HEK293 (cell line): Measurements from ENCODE around the gene NCR3LG1.
A peak's percentile ranks its signal among the peaks of the same experiment; 100 is the strongest.

Experiments used
- GFI1B ChIP-seq: fragments of 450-650 bp; formaldehyde crosslinking; IDR thresholded peaks from 2 replicates; pipeline ENCODE4 v1.5.1; 2016; ENCODE audit warnings: missing biosample characterization, missing genetic modification characterization
- KLF9 ChIP-seq: fragments of 450-650 bp; formaldehyde crosslinking; IDR thresholded peaks from 2 replicates; pipeline ENCODE4 v1.5.1; 2016; ENCODE audit warnings: missing biosample characterization, missing genetic modification characterization, low read depth
- REPIN1 ChIP-seq: fragments of 450-650 bp; formaldehyde crosslinking; IDR thresholded peaks from 2 replicates; pipeline ENCODE4 v1.5.1; 2017; ENCODE audit warnings: missing biosample characterization, missing genetic modification characterization, low read depth
- SALL2 ChIP-seq: fragments of 450-650 bp; formaldehyde crosslinking; IDR thresholded peaks from 2 replicates; pipeline ENCODE4 v1.5.0; 2017; ENCODE audit warnings: missing biosample characterization, mild to moderate bottlenecking, missing genetic modification characterization, borderline replicate concordance
- YY1 ChIP-seq: fragments of 450-650 bp; formaldehyde crosslinking; IDR thresholded peaks from 2 replicates; pipeline ENCODE4 v1.5.1; 2018; ENCODE audit warnings: missing biosample characterization, missing genetic modification characterization
- ZFP41 ChIP-seq: fragments of 450-650 bp; formaldehyde crosslinking; IDR thresholded peaks from 2 replicates; pipeline ENCODE4 v1.5.1; 2016; ENCODE audit warnings: missing biosample characterization, missing genetic modification characterization, borderline replicate concordance
- ZNF10 ChIP-seq: fragments of 450-650 bp; formaldehyde crosslinking; IDR thresholded peaks from 2 replicates; pipeline ENCODE4 v1.5.1; 2017; ENCODE audit warnings: missing biosample characterization, missing genetic modification characterization
- ZNF155 ChIP-seq: fragments of 450-650 bp; formaldehyde crosslinking; IDR thresholded peaks from 2 replicates; pipeline ENCODE4 v1.5.1; 2016; ENCODE audit warnings: missing biosample characterization, missing genetic modification characterization
- ZNF302 ChIP-seq: fragments of 450-650 bp; formaldehyde crosslinking; IDR thresholded peaks from 2 replicates; pipeline ENCODE4 v1.5.1; 2016; ENCODE audit warnings: missing biosample characterization, missing genetic modification characterization, low read depth
- ZNF391 ChIP-seq: fragments of 450-650 bp; formaldehyde crosslinking; IDR thresholded peaks from 2 replicates; pipeline ENCODE4 v1.5.1; 2016; ENCODE audit warnings: low read depth, missing biosample characterization, missing genetic modification characterization, borderline replicate concordance
- ZNF416 ChIP-seq: fragments of 450-650 bp; formaldehyde crosslinking; IDR thresholded peaks from 2 replicates; pipeline ENCODE4 v1.5.1; 2016; ENCODE audit warnings: missing biosample characterization, missing genetic modification characterization
- ZNF433 ChIP-seq: fragments of 450-650 bp; formaldehyde crosslinking; IDR thresholded peaks from 2 replicates; pipeline ENCODE4 v1.5.1; 2016; ENCODE audit warnings: missing biosample characterization, missing genetic modification characterization, low read depth
- ZNF473 ChIP-seq: fragments of 450-650 bp; formaldehyde crosslinking; IDR thresholded peaks from 2 replicates; pipeline ENCODE4 v1.5.1; 2017; ENCODE audit warnings: missing biosample characterization, missing genetic modification characterization
- ZNF514 ChIP-seq: fragments of 450-650 bp; formaldehyde crosslinking; IDR thresholded peaks from 2 replicates; pipeline ENCODE4 v1.5.1; 2016; ENCODE audit warnings: missing biosample characterization, missing genetic modification characterization
- ZNF529 ChIP-seq: fragments of 450-650 bp; formaldehyde crosslinking; IDR thresholded peaks from 2 replicates; pipeline ENCODE4 v1.5.1; 2017; ENCODE audit warnings: missing genetic modification characterization, missing biosample characterization; ENCODE audit not compliant: insufficient replicate concordance
- ZNF629 ChIP-seq: fragments of 450-650 bp; formaldehyde crosslinking; IDR thresholded peaks from 2 replicates; pipeline ENCODE4 v1.5.1; 2017; ENCODE audit warnings: missing biosample characterization, missing genetic modification characterization
- ZNF654 ChIP-seq: fragments of 450-650 bp; formaldehyde crosslinking; IDR thresholded peaks from 2 replicates; pipeline ENCODE4 v1.5.1; 2016; ENCODE audit warnings: low read depth, missing biosample characterization, missing genetic modification characterization
- ZNF677 ChIP-seq: fragments of 450-650 bp; IDR thresholded peaks from 2 replicates; pipeline ENCODE4 v1.5.0; 2018; ENCODE audit warnings: missing biosample characterization, mild to moderate bottlenecking, missing genetic modification characterization, moderate library complexity
- ZNF776 ChIP-seq: fragments of 450-650 bp; formaldehyde crosslinking; IDR thresholded peaks from 2 replicates; pipeline ENCODE4 v1.5.0; 2017; ENCODE audit warnings: missing biosample characterization, missing genetic modification characterization, borderline replicate concordance
- ZNF791 ChIP-seq: fragments of 450-650 bp; formaldehyde crosslinking; IDR thresholded peaks from 2 replicates; pipeline ENCODE4 v1.5.1; 2016; ENCODE audit warnings: missing biosample characterization, missing genetic modification characterization
- ZNF837 ChIP-seq: fragments of 450-650 bp; formaldehyde crosslinking; IDR thresholded peaks from 2 replicates; pipeline ENCODE4 v1.5.1; 2016; ENCODE audit warnings: missing biosample characterization, missing genetic modification characterization
- TF ChIP-seq, protein P1 (sequence below): fragments of 450-650 bp; formaldehyde crosslinking; IDR thresholded peaks from 2 replicates; pipeline ENCODE4 v1.5.1; 2016; ENCODE audit warnings: missing biosample characterization, missing genetic modification characterization
- TF ChIP-seq, protein P2 (sequence below): fragments of 450-650 bp; formaldehyde crosslinking; IDR thresholded peaks from 2 replicates; pipeline ENCODE4 v1.5.1; 2017; ENCODE audit warnings: missing biosample characterization, missing genetic modification characterization
- TF ChIP-seq, protein P3 (sequence below): fragments of 450-650 bp; formaldehyde crosslinking; IDR thresholded peaks from 2 replicates; pipeline ENCODE4 v1.5.1; 2016; ENCODE audit warnings: missing biosample characterization, missing genetic modification characterization
- TF ChIP-seq, protein P4 (sequence below): fragments of 450-650 bp; formaldehyde crosslinking; IDR thresholded peaks from 2 replicates; pipeline ENCODE4 v1.5.1; 2016; ENCODE audit warnings: missing biosample characterization, missing genetic modification characterization, borderline replicate concordance
- TF ChIP-seq, protein P5 (sequence below): fragments of 450-650 bp; formaldehyde crosslinking; IDR thresholded peaks from 2 replicates; pipeline ENCODE4 v1.5.1; 2016; ENCODE audit warnings: missing biosample characterization, missing genetic modification characterization
- TF ChIP-seq, protein P6 (sequence below): fragments of 450-650 bp; formaldehyde crosslinking; IDR thresholded peaks from 2 replicates; pipeline ENCODE4 v1.5.1; 2016; ENCODE audit warnings: missing biosample characterization, missing genetic modification characterization

The NCR3LG1 gene

DNA sequence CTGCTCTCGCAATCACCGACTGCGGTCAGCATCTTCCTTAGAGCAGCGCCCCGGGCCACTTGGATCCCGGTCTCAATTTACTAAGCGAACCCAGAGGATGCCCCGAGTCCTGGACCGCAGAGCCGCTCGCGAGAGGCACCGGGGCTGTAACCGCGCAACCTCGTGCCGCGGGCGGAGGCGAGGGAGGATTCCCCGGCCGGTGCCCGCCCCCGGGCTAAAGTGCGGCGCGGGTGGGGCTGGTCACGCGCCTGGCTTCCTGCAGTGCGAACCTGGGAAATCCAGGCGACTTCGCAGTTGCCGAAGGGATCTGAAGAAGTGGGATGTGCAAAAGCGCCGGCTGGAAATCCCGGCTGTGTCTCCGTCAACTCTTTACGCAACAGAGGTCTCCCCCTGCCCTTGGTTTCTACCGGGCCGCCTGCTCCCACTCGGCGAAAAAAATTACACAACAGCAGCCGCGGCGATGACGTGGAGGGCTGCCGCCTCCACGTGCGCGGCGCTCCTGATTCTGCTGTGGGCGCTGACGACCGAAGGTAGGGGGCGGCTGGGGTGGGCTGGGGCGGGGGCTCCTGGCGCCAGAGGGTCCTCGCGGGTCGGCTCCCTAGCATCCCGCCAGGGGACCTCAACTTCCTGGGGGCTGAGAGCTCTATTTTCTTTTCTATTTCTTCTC is at the start of gene NCR3LG1 (continued):
- no peak for TF ChIP-seq GFI1B
- TF ChIP-seq ZNF473 (tag by site-specific recombination) = no peak
- TF ChIP-seq, protein P1, sequence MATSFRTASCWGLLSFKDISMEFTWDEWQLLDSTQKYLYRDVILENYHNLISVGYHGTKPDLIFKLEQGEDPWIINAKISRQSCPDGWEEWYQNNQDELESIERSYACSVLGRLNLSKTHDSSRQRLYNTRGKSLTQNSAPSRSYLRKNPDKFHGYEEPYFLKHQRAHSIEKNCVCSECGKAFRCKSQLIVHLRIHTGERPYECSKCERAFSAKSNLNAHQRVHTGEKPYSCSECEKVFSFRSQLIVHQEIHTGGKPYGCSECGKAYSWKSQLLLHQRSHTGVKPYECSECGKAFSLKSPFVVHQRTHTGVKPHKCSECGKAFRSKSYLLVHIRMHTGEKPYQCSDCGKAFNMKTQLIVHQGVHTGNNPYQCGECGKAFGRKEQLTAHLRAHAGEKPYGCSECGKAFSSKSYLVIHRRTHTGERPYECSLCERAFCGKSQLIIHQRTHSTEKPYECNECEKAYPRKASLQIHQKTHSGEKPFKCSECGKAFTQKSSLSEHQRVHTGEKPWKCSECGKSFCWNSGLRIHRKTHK = no peak
- TF ChIP-seq, protein P2, sequence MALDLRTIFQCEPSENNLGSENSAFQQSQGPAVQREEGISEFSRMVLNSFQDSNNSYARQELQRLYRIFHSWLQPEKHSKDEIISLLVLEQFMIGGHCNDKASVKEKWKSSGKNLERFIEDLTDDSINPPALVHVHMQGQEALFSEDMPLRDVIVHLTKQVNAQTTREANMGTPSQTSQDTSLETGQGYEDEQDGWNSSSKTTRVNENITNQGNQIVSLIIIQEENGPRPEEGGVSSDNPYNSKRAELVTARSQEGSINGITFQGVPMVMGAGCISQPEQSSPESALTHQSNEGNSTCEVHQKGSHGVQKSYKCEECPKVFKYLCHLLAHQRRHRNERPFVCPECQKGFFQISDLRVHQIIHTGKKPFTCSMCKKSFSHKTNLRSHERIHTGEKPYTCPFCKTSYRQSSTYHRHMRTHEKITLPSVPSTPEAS = no peak
- TF ChIP-seq, protein P3, sequence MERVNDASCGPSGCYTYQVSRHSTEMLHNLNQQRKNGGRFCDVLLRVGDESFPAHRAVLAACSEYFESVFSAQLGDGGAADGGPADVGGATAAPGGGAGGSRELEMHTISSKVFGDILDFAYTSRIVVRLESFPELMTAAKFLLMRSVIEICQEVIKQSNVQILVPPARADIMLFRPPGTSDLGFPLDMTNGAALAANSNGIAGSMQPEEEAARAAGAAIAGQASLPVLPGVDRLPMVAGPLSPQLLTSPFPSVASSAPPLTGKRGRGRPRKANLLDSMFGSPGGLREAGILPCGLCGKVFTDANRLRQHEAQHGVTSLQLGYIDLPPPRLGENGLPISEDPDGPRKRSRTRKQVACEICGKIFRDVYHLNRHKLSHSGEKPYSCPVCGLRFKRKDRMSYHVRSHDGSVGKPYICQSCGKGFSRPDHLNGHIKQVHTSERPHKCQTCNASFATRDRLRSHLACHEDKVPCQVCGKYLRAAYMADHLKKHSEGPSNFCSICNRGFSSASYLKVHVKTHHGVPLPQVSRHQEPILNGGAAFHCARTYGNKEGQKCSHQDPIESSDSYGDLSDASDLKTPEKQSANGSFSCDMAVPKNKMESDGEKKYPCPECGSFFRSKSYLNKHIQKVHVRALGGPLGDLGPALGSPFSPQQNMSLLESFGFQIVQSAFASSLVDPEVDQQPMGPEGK (tag by site-specific recombination) = peak; percentile 88
- no peak for TF ChIP-seq ZNF416
- TF ChIP-seq ZNF433 (tag by site-specific recombination) = no peak
- TF ChIP-seq ZNF391 (tag by site-specific recombination) = no peak
- TF ChIP-seq REPIN1 (tag by site-specific recombination) = no peak
- TF ChIP-seq KLF9 (tag by site-specific recombination) = peak; percentile 36; the same call in 1 of the 2 replicates
- TF ChIP-seq, protein P4, sequence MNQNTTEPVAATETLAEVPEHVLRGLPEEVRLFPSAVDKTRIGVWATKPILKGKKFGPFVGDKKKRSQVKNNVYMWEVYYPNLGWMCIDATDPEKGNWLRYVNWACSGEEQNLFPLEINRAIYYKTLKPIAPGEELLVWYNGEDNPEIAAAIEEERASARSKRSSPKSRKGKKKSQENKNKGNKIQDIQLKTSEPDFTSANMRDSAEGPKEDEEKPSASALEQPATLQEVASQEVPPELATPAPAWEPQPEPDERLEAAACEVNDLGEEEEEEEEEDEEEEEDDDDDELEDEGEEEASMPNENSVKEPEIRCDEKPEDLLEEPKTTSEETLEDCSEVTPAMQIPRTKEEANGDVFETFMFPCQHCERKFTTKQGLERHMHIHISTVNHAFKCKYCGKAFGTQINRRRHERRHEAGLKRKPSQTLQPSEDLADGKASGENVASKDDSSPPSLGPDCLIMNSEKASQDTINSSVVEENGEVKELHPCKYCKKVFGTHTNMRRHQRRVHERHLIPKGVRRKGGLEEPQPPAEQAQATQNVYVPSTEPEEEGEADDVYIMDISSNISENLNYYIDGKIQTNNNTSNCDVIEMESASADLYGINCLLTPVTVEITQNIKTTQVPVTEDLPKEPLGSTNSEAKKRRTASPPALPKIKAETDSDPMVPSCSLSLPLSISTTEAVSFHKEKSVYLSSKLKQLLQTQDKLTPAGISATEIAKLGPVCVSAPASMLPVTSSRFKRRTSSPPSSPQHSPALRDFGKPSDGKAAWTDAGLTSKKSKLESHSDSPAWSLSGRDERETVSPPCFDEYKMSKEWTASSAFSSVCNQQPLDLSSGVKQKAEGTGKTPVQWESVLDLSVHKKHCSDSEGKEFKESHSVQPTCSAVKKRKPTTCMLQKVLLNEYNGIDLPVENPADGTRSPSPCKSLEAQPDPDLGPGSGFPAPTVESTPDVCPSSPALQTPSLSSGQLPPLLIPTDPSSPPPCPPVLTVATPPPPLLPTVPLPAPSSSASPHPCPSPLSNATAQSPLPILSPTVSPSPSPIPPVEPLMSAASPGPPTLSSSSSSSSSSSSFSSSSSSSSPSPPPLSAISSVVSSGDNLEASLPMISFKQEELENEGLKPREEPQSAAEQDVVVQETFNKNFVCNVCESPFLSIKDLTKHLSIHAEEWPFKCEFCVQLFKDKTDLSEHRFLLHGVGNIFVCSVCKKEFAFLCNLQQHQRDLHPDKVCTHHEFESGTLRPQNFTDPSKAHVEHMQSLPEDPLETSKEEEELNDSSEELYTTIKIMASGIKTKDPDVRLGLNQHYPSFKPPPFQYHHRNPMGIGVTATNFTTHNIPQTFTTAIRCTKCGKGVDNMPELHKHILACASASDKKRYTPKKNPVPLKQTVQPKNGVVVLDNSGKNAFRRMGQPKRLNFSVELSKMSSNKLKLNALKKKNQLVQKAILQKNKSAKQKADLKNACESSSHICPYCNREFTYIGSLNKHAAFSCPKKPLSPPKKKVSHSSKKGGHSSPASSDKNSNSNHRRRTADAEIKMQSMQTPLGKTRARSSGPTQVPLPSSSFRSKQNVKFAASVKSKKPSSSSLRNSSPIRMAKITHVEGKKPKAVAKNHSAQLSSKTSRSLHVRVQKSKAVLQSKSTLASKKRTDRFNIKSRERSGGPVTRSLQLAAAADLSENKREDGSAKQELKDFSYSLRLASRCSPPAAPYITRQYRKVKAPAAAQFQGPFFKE (tag by site-specific recombination) = no peak
- TF ChIP-seq ZNF302 (tag by site-specific recombination) = no peak
- TF ChIP-seq SALL2 (tag by site-specific recombination) = no peak
- TF ChIP-seq ZNF629 = peak; percentile 84
- no peak for TF ChIP-seq ZFP41 (tag by site-specific recombination)
- TF ChIP-seq, protein P5, sequence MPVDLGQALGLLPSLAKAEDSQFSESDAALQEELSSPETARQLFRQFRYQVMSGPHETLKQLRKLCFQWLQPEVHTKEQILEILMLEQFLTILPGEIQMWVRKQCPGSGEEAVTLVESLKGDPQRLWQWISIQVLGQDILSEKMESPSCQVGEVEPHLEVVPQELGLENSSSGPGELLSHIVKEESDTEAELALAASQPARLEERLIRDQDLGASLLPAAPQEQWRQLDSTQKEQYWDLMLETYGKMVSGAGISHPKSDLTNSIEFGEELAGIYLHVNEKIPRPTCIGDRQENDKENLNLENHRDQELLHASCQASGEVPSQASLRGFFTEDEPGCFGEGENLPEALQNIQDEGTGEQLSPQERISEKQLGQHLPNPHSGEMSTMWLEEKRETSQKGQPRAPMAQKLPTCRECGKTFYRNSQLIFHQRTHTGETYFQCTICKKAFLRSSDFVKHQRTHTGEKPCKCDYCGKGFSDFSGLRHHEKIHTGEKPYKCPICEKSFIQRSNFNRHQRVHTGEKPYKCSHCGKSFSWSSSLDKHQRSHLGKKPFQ (tag by site-specific recombination) = no peak
- no peak for TF ChIP-seq ZNF776 (tag by site-specific recombination)
- TF ChIP-seq YY1 = no peak
- TF ChIP-seq ZNF677 (tag by site-specific recombination) = no peak
- no peak for TF ChIP-seq ZNF155 (tag by site-specific recombination)
- no peak for TF ChIP-seq ZNF837 (tag by site-specific recombination)
- TF ChIP-seq, protein P6, sequence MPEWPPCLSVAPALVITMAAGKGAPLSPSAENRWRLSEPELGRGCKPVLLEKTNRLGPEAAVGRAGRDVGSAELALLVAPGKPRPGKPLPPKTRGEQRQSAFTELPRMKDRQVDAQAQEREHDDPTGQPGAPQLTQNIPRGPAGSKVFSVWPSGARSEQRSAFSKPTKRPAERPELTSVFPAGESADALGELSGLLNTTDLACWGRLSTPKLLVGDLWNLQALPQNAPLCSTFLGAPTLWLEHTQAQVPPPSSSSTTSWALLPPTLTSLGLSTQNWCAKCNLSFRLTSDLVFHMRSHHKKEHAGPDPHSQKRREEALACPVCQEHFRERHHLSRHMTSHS (tag by site-specific recombination) = no peak
- no peak for TF ChIP-seq ZNF654 (tag by site-specific recombination)
- TF ChIP-seq ZNF529 (tag by site-specific recombination) = no peak
- no peak for TF ChIP-seq ZNF514
- TF ChIP-seq ZNF791 (tag by site-specific recombination) = no peak
- TF ChIP-seq ZNF10 = 0 out of 2 replicates have a peak, but pooled peaks have one; percentile 21
